Astrocyte of the cerebellum (primary cell): ENCODE data around the gene TNKS1BP1.

Experiments used
- DNase-seq: peaks from one replicate; pipeline ENCODE4 v3.0.0-alpha.2; 2011; ENCODE audit warnings: low read depth
- H3K4me3 ChIP-seq: 2 replicates; pipeline ENCODE4 v1.5.1; 2011; ENCODE audit warnings: mild to moderate bottlenecking, low read depth, low read length, moderate library complexity
- in situ Hi-C: cut with HindIII; loops from 2 replicates; pipeline ENCODE4 v1.10.0; 2017; ENCODE audit warnings: low sequenced_read_pairs
- TF ChIP-seq, protein P1 (sequence below): IDR thresholded peaks from 2 replicates; pipeline ENCODE4 v1.5.1; 2012; ENCODE audit warnings: low read length, low read depth, moderate library complexity, mild to moderate bottlenecking; ENCODE audit errors: missing control alignments

Gene TNKS1BP1

GRCh38 chr11:57251037-57251436 lies 73.7 kb downstream of the TNKS1BP1 start:
- no peak overlapping the region for H3K4me3 ChIP-seq
- in situ Hi-C loops: no loop called here
- DNase-seq: no peak
- TF ChIP-seq, protein P1, sequence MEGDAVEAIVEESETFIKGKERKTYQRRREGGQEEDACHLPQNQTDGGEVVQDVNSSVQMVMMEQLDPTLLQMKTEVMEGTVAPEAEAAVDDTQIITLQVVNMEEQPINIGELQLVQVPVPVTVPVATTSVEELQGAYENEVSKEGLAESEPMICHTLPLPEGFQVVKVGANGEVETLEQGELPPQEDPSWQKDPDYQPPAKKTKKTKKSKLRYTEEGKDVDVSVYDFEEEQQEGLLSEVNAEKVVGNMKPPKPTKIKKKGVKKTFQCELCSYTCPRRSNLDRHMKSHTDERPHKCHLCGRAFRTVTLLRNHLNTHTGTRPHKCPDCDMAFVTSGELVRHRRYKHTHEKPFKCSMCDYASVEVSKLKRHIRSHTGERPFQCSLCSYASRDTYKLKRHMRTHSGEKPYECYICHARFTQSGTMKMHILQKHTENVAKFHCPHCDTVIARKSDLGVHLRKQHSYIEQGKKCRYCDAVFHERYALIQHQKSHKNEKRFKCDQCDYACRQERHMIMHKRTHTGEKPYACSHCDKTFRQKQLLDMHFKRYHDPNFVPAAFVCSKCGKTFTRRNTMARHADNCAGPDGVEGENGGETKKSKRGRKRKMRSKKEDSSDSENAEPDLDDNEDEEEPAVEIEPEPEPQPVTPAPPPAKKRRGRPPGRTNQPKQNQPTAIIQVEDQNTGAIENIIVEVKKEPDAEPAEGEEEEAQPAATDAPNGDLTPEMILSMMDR: no peak
